Stimulated activated effector memory CD8-positive, alpha-beta T cell treated with anti-CD3 and anti-CD28 coated beads, Interleukin-12 subunit alpha, Interleukin-12 subunit beta, amount 100 ng/mL, for 72 hours (primary cell): ENCODE data around the gene FOXN3.

Experiments used
- ATAC-seq: fragments of 150-1000 bp; cut with Tn5 transposase; 2 replicates; pipeline ENCODE4 v1.10.0; 2021
- DNase-seq, 2 donors: peaks; one replicate each; pipeline ENCODE4 v3.0.0; 2021 to 2022; ENCODE audit warnings: low spot score in 2 of 2
- H3K27ac Mint-ChIP-seq: one replicate; pipeline ENCODE4 v1.8.0; 2022; ENCODE audit warnings: mild to moderate bottlenecking, mixed read lengths
- H3K36me3 Mint-ChIP-seq: one replicate; pipeline ENCODE4 v1.8.0; 2022; ENCODE audit warnings: mild to moderate bottlenecking, mixed read lengths
- H3K4me1 Mint-ChIP-seq: one replicate; pipeline ENCODE4 v1.8.0; 2022; ENCODE audit warnings: mixed read lengths
- H3K4me3 Mint-ChIP-seq: one replicate; pipeline ENCODE4 v1.8.0; 2022; ENCODE audit warnings: mild to moderate bottlenecking, mixed read lengths
- H3K9me3 Mint-ChIP-seq: one replicate; pipeline ENCODE4 v1.8.0; 2022; ENCODE audit warnings: mixed read lengths

Gene FOXN3, protein sequence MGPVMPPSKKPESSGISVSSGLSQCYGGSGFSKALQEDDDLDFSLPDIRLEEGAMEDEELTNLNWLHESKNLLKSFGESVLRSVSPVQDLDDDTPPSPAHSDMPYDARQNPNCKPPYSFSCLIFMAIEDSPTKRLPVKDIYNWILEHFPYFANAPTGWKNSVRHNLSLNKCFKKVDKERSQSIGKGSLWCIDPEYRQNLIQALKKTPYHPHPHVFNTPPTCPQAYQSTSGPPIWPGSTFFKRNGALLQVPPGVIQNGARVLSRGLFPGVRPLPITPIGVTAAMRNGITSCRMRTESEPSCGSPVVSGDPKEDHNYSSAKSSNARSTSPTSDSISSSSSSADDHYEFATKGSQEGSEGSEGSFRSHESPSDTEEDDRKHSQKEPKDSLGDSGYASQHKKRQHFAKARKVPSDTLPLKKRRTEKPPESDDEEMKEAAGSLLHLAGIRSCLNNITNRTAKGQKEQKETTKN

DNA sequence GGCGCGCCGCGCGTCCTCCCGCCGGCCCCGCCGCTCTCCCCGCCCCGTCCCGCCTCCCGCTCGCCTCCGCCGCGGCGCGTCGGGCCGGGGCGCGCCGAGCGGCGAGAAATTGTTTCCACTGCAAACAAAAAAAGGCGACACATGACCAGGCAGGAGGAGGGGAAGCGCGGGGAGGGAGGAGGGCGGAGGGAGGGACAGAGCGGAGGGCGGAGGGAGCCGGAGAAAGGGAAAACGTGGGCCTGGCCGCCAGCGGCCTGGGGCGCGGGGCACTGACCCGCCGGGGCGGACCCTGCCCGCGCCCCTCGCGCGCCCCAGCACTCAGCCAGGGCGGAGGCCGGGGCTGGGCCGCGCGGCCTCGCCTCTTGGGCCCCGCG, at the start of gene FOXN3:
Gene FOXN3, minus strand, starts transcription at position 143 of the 374 bp plus-strand sequence. CDS start 4,757 bp downstream, outside the sequence.
- Mint-ChIP-seq H3K27ac (peak within 1 kb of the TSS; percentile 97), H3K4me1 (peaks cover 62% of the 10 kb centered on the region), H3K36me3 (peaks cover 38% of the 10 kb centered on the region), H3K4me3 (peak within 1 kb of the TSS; percentile 95), H3K9me3 (no peaks in the 10 kb centered on the region)
- ATAC-seq (peak; percentile 77), DNase-seq (peak in 1 of 2 donors; percentile 57)

DNA sequence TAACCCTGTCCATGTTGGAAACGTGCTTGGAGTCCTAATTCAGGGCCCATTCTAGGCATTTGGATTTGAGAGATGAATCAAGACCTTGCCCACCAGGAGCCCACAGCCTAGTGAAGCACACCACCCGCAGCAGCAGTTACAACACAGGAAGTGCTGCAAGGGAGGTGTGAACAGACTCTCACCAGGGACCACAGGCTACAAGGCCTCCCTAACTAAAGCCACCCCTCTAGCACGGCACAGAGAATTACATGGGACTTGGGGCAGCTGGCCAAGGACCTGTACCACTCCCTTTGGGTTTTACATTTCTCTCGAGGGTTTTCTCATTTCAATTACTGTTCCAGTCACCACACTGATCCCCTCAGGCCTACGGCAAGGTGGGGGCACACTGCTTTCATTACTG, 49.5 kb upstream of the FOXN3 start:
- no peaks in the 10 kb centered on the region for H3K9me3 Mint-ChIP-seq
- peak; percentile 36 to 74 for DNase-seq
- peak; percentile 100 for ATAC-seq
- H3K4me3 Mint-ChIP-seq, result peak overlapping the region; percentile 62
- H3K4me1 Mint-ChIP-seq, result peaks cover 61% of the 10 kb centered on the region
- peaks cover under 1% of the 10 kb centered on the region for H3K36me3 Mint-ChIP-seq
- peak overlapping the region; percentile 74 for H3K27ac Mint-ChIP-seq

DNA sequence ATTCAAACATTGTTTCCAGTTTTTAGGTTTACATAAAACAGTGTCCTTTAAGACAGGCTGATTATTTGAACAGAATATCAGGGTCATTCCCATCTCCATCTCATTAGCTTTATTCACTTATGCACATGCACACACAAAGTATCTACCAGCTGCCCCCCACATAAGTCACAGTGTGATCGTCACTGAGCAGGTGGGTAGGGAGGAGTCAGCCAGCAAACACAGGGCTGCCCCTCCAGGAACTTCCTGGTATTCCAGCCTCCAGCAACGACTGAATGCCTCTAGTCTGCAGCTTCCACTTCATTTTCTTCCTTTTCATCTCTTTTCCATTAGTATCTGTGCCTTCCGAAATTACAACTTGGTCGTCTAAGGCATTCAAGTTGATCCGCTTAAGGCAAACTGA, 48.8 kb upstream of the FOXN3 start:
- DNase-seq, result no peak
- no peak for ATAC-seq
- Mint-ChIP-seq H3K27ac (peak overlapping the region; percentile 74), H3K36me3 (no peaks in the 10 kb centered on the region), H3K4me3 (peak overlapping the region; percentile 62), H3K4me1 (peaks cover 61% of the 10 kb centered on the region), H3K9me3 (no peaks in the 10 kb centered on the region)

DNA sequence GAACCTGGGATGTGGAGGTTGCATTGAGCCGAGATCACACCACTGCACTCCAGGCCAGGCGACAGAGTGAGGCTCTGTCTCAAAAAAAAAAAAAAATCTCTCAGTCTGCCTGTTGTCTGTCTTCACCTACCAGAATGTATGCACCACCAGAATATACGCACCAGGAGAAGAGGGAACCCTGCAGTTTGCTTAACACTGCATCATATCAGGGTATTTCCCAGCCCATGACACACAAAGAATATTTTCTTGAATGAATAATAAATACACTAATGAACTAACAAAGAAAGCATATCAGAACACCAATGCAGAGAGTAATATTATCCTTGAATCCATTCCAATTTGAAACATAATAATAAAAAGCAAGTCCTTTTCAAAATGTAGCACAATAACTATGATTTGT, 44.2 kb upstream of the FOXN3 start:
- Mint-ChIP-seq H3K27ac (no peak overlapping the region), H3K4me3 (no peak overlapping the region), H3K9me3 (no peaks in the 10 kb centered on the region), H3K4me1 (peaks cover 39% of the 10 kb centered on the region), H3K36me3 (peaks cover 5% of the 10 kb centered on the region)
- DNase-seq, result no peak
- ATAC-seq, result no peak

DNA sequence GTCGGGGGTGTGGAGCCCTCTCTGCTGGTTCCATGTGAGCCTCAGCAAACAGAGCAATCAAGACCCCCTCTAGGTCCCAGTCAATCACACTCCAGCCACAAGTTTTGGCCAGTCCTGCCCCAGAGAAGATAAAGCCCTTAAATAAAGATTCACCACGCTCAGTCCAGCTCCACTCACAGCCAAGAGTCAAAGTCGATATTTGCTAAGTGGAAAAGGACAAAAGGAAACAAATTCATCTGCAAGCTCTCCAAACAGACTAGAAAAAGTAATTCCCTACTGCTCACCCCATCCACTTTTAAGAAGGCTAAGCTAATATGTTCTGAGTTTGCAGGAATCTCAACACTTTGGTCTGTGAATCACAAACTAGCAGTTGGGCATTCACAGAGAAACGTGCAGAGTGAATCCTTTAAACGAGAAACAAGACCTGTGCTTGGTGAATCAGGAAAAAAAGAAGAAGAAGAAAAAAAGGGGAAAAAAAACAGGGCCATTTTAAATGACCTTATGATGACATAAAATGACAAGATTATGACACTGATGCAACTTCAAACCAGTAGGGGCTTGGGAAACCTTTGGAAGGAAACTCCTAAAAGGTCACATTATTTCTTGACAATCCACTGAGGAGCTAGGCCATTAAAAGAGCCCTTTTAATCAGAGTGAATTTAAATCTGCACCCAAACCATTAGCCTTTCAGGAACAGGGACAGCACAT, 41.8 kb upstream of the FOXN3 start:
- H3K27ac Mint-ChIP-seq, result peak overlapping the region; percentile 2
- H3K4me1 Mint-ChIP-seq, result peaks cover 24% of the 10 kb centered on the region
- H3K9me3 Mint-ChIP-seq, result no peaks in the 10 kb centered on the region

DNA sequence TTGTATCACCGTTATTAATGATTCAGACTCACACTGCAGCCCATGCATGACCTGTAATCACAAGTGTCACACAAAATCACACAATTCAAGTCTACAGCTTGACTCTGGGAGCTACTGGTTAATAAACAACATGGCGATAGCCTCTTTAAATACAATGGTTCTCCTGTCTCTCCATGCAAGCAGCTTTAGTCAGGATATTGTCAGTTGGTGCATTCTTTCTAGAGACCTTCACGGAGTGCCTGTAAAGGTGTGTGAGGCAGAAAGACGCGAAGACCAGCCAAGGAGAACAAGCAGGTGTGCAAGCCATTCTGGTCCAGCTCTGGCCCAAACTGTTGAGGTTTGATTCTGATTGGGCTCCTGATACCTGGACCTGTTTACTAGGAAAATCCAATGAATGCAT, 40.0 kb upstream of the FOXN3 start:
- no peak for DNase-seq
- Mint-ChIP-seq H3K9me3 (no peaks in the 10 kb centered on the region), H3K36me3 (peaks cover 5% of the 10 kb centered on the region), H3K27ac (no peak overlapping the region), H3K4me1 (peaks cover 24% of the 10 kb centered on the region), H3K4me3 (no peak overlapping the region)
- ATAC-seq, result no peak

More for the DNA sequence above, 41.8 kb upstream of the FOXN3 start:
- Mint-ChIP-seq H3K36me3 (peaks cover 5% of the 10 kb centered on the region), H3K4me3 (no peak overlapping the region)
- ATAC-seq (no peak), DNase-seq (no peak)

DNA sequence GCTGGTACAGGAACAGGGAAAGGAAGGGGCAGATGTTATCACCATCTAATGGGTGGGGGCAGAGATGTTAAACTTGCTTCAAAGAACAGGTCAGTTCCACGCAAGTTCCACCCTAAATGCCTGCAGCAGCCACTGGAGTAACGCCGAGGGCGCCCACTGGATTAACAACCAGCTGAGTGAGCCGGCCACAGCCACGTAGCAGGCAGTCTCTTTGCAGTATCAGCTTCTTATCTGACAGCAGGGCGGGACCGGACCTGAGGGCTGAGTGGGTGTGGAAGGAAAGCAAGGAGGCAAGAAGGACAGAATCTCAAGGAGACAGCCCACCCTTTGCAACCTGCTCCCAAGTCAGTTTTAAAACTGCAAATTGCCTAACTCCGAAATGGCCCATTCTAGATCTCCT, 38.4 kb upstream of the FOXN3 start:
- peaks cover 17% of the 10 kb centered on the region for H3K4me1 Mint-ChIP-seq
- peak overlapping the region; percentile 50 for H3K27ac Mint-ChIP-seq

DNA sequence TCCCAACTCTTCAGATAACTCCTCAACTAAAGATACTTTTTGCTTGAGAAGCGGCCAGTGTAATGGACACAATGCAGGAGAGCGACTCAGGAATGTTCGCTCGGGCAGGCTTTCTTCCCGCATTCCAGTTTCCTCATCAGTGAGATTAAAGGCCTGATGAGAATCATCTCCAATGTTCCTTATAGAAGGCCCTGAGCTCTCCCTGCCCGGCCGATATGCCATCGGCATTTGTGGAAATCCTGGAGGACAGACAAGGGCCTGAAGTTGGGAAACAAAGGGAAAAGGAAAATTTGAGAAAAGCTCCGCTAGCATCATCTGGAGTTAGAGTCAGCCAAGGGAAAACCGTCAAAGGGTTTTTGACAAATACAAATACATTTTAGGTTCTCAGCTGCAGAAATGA, 38.0 kb upstream of the FOXN3 start:
- peak overlapping the region; percentile 50 for H3K27ac Mint-ChIP-seq
- H3K9me3 Mint-ChIP-seq, result no peaks in the 10 kb centered on the region

More for the DNA sequence above, 38.4 kb upstream of the FOXN3 start:
- Mint-ChIP-seq H3K4me3 (no peak overlapping the region), H3K36me3 (peaks cover 5% of the 10 kb centered on the region), H3K9me3 (no peaks in the 10 kb centered on the region)
- no peak for ATAC-seq
- DNase-seq, result no peak

DNA sequence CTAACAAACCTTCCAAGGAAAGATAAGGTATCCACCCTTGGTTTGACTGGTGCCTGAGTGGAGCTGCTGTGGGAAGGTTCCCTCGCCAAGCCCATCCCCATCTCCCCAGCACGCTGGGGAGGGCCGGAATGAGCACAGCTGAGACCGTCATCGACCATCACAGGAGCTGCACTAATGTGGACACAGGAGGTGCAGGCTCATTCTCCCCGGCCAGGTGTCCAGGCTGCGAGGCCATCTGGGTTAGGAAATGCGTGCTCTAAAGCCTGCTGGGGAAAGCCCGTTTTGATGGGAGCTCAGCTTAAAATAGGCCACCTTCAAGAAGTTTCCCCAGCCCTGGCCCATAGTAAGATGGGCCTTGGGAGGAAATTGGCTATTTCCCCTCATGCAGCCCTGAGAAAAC, 35.2 kb upstream of the FOXN3 start:
- peaks cover 11% of the 10 kb centered on the region for H3K4me1 Mint-ChIP-seq
- no peak overlapping the region for H3K4me3 Mint-ChIP-seq
- no peak overlapping the region for H3K27ac Mint-ChIP-seq
- DNase-seq (no peak), ATAC-seq (no peak)
- H3K9me3 Mint-ChIP-seq, result no peaks in the 10 kb centered on the region
- H3K36me3 Mint-ChIP-seq, result peaks cover 3% of the 10 kb centered on the region

More for the DNA sequence above, 38.0 kb upstream of the FOXN3 start:
- no peak for DNase-seq
- Mint-ChIP-seq H3K36me3 (peaks cover 5% of the 10 kb centered on the region), H3K4me3 (no peak overlapping the region), H3K4me1 (peaks cover 12% of the 10 kb centered on the region)
- ATAC-seq, result no peak

DNA sequence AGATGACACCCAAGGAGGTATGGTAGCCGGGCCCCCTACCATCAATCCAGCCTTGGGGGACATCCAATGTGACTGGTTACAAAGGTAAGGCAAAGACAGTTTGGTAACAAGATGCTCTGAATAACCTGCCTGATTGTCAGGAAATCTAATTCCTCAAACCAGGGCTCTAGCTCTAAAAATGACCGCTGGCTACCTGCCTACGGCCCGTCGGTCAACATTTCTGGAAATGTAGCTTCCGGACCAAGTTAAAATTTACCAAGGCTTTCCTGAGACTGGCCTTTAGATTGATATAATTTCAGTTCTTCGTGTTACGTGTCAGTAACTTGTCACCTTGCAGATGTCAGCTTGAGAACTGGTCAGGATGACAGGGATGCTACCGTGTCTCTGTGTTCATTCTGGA, 34.2 kb upstream of the FOXN3 start:
- no peaks in the 10 kb centered on the region for H3K9me3 Mint-ChIP-seq
- no peak for ATAC-seq
- H3K4me1 Mint-ChIP-seq, result peaks cover 19% of the 10 kb centered on the region
- no peak overlapping the region for H3K4me3 Mint-ChIP-seq
- peak overlapping the region; percentile 23 for H3K27ac Mint-ChIP-seq
- H3K36me3 Mint-ChIP-seq, result no peaks in the 10 kb centered on the region
- no peak for DNase-seq

DNA sequence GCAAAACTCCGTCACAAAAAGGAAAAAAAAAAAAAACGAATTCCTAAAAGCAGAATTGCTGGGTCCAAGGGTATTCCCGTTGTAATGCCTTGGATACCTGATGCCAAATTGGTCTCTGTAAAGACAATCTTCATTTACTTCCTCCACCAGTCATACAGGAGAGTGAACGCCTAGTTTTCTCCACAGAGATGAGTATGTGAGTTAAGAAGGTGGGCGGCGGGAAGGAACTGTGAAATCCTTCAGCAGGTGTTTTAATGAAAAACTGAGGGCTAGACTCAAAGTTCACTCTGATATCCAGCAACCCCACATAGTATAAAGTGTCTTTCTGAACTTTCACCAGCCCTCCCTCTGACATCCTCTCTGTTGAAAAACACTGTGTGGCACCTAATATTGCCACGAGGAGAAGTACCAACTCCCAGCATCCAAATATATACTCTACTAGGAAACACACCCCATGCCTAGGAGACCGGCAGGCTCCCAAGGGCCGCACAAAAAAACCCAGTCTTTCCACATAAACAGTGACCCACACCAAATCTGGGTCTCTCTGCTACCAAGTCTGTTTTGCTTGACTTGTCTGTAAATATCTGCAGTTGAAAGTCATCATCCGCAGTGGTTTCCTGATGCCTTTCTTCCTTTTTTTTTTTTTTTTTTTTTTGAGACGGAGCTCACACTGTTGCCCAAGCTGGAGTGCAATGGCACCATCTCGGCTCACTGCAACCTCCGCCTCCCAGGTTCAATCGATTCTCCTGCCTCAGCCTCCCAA, 30.3 kb upstream of the FOXN3 start:
- ATAC-seq (no peak), DNase-seq (no peak)
- H3K9me3 Mint-ChIP-seq, result no peaks in the 10 kb centered on the region
- no peak overlapping the region for H3K4me3 Mint-ChIP-seq
- peaks cover 49% of the 10 kb centered on the region for H3K4me1 Mint-ChIP-seq
- peak overlapping the region; percentile 86 for H3K27ac Mint-ChIP-seq
- peaks cover 6% of the 10 kb centered on the region for H3K36me3 Mint-ChIP-seq

DNA sequence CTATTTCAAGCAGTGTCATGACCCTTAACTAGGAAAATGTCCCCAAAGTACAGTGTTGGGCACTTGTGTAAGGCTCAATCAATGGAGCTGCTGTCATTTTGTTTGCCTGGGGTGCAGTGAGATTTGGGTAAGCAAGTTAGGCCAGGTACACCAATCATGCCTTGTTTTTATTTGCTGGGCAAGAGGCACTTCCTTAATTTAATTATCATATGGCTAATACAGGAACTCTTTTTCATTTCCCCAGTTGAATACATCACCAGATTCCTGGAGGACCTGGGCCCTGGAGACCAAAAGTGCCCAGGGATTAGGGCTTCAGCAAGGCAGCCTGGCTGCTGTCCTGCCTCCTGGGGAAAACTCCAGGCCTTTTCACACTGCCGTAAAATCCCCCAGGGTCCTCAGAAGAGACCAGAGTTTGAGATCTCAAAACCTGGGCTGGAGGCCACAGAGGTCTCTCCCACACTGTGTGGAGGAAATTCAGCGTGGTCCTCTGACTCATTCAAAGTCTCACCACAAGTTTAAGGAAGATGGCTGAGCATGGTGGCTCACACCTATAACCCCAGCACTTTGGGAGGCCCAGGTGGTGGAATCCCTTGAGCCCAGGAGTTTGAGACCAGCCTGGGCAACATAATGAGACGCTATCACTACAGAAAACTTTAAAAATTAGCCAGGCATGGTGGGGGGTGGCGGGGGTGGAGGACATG, 28.4 kb upstream of the FOXN3 start:
- Mint-ChIP-seq H3K4me3 (peak overlapping the region; percentile 31), H3K9me3 (no peaks in the 10 kb centered on the region), H3K27ac (peak overlapping the region; percentile 80), H3K36me3 (peaks cover 6% of the 10 kb centered on the region), H3K4me1 (peaks cover 64% of the 10 kb centered on the region)
- peak; percentile 96 for ATAC-seq
- peak in 1 of 2 donors; percentile 58 for DNase-seq

DNA sequence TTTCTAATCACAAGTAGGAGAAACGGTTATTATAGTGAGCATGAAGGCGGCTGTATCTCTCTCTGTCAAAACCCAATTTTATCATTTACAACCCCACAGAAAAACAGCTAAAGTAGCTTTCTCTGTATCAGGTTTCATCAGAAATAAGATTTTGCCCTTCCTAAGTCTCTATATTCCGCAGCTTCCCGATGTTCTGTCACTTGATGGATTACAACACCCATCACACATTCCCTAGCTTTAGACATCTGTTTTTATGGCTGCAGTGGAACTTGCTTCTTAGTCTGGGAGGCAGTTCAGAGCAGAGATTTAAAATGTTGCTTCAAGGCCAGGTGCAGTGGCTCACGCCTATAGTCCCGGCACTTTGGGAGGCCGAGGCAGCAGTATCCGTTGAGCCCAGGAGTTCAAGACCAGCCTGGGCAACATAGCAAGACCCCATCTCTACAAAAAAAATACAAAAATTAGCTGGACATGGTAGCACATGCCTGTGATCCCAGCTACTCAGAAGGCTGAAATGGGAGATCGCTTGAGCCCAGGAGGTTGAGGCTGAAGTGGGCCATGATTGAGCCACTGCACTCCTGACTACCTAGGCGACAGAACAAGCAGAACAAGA, 27.6 kb upstream of the FOXN3 start:
- Mint-ChIP-seq H3K9me3 (no peaks in the 10 kb centered on the region), H3K27ac (peak overlapping the region; percentile 85), H3K36me3 (peaks cover 6% of the 10 kb centered on the region), H3K4me1 (peaks cover 71% of the 10 kb centered on the region), H3K4me3 (peak overlapping the region; percentile 41)
- no peak for ATAC-seq
- DNase-seq, result no peak

DNA sequence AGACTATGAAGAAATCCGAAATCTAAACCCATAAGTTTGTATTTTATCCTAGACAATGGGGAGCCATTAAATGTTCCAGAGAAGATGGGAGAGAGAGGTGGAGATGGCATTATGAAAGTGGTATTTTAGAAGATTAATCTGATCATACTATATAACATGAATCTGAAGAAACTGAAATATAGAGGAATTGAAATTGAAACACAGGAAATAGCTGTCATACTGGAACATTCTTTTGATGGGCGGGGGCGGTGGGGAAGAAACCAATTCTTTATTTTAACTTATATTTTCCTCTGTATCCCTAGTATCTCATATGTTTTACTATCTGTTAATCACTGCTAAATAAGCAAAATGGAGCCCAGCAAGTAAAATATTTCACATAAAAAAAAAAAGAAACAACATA, 27.0 kb upstream of the FOXN3 start:
- Mint-ChIP-seq H3K4me1 (peaks cover 71% of the 10 kb centered on the region), H3K4me3 (peak overlapping the region; percentile 41), H3K27ac (peak overlapping the region; percentile 85), H3K9me3 (no peaks in the 10 kb centered on the region), H3K36me3 (peaks cover 6% of the 10 kb centered on the region)
- ATAC-seq (no peak), DNase-seq (no peak)
